22Rv1 (cell line): ENCODE results near the gene ELOVL1.

Source experiments
- CTCF ChIP-seq: fragments of 450-650 bp; IDR thresholded peaks from 2 replicates; pipeline ENCODE4 v1.5.1; 2017; ENCODE audit warnings: mild to moderate bottlenecking
- ZFX ChIP-seq: fragments of 450-650 bp; IDR thresholded peaks from 2 replicates; pipeline ENCODE4 v1.6.1; 2017; ENCODE audit warnings: antibody characterized with exemption, borderline replicate concordance

- no peak for TF ChIP-seq CTCF
- no peak for TF ChIP-seq ZFX
Observed at GRCh38 chr1:43410571-43410970, 42.8 kb upstream of the ELOVL1 start.
